Activated T-cell treated with anti-CD3 and anti-CD28 coated beads, Interleukin-2, amount 50 U/mL, for 72 hours (primary cell): Measurements from ENCODE around the gene RFWD3. TPM values are rescaled to one million over a fixed set of nuclear protein-coding genes. Genes with fewer than 3 reads are reported as not detected.

Source experiments
- ATAC-seq, 2 donors: fragments of 150-1000 bp; cut with Tn5 transposase; replicated peaks in 1 of 2; 2 replicates each; pipeline ENCODE4 v1.10.0; 2021; ENCODE audit warnings: moderate library complexity in 2 of 2, mild to moderate bottlenecking in 1 of 2
- DNase-seq, 2 donors: peaks; one replicate each; pipeline ENCODE4 v3.0.0; 2021 to 2022; ENCODE audit warnings: mixed read lengths in 1 of 2
- H3K27ac Mint-ChIP-seq: one replicate; pipeline ENCODE4 v1.8.0; 2022; ENCODE audit warnings: mild to moderate bottlenecking, moderate library complexity, mixed read lengths
- H3K27me3 Mint-ChIP-seq: one replicate; pipeline ENCODE4 v1.8.0; 2022; ENCODE audit warnings: low read depth, mixed read lengths
- H3K36me3 Mint-ChIP-seq, 2 donors: one replicate each; pipeline ENCODE4 v1.8.0; 2022; ENCODE audit warnings: mixed read lengths in 2 of 2, mild to moderate bottlenecking in 1 of 2; ENCODE audit not compliant: insufficient read depth in 2 of 2
- H3K4me1 Mint-ChIP-seq: one replicate; pipeline ENCODE4 v1.8.0; 2022; ENCODE audit warnings: low read depth, mixed read lengths
- H3K4me3 Mint-ChIP-seq, 2 donors: one replicate each; pipeline ENCODE4 v1.8.0; 2022; ENCODE audit warnings: mild to moderate bottlenecking in 2 of 2, mixed read lengths in 2 of 2, moderate library complexity in 2 of 2
- H3K9me3 Mint-ChIP-seq, 2 donors: one replicate each; pipeline ENCODE4 v1.8.0; 2022; ENCODE audit warnings: mixed read lengths in 2 of 2
- total RNA-seq, 2 donors: library from RNA; stranded (reverse); gene quantifications; one replicate each; pipeline ENCODE4 v1.2.3, GENCODE V29; 2022

The RFWD3 gene
- total RNA-seq, 2 donors from 2014 or later, result 114 TPM

GRCh38 chr16:74578838-74579237 lies 87.8 kb downstream of the RFWD3 start:
- Mint-ChIP-seq H3K27ac (no peak overlapping the region), H3K4me1 (peaks cover 81% of the 10 kb centered on the region), H3K27me3 (no peaks in the 10 kb centered on the region), H3K9me3 (no peaks in the 10 kb centered on the region), H3K4me3 (peak overlapping the region; percentile 14 to 24), H3K36me3 (peaks cover 2% of the 10 kb centered on the region in 2 donors)
- DNase-seq (no peak), ATAC-seq (no peak)

- peak overlapping the region; percentile 62 for H3K27ac Mint-ChIP-seq
- H3K4me3 Mint-ChIP-seq, result peak overlapping the region; percentile 44 to 53
- H3K4me1 Mint-ChIP-seq, result peaks cover 83% of the 10 kb centered on the region
Measured at GRCh38 chr16:74578433-74578832, 88.2 kb downstream of the RFWD3 start.

GRCh38 chr16:74577882-74578366 lies 88.8 kb downstream of the RFWD3 start:
- ATAC-seq (peak; percentile 83 to 84), DNase-seq (no peak)
- Mint-ChIP-seq H3K36me3 (peaks cover 2% of the 10 kb centered on the region in 2 donors), H3K4me1 (peaks cover 82% of the 10 kb centered on the region), H3K27ac (peak overlapping the region; percentile 62), H3K27me3 (no peaks in the 10 kb centered on the region), H3K4me3 (peak overlapping the region; percentile 44 to 53), H3K9me3 (no peaks in the 10 kb centered on the region)

More at GRCh38 chr16:74578433-74578832, 88.2 kb downstream of the RFWD3 start:
- ATAC-seq (peak in 1 of 2 donors; percentile 28), DNase-seq (no peak)
- Mint-ChIP-seq H3K36me3 (peaks cover 2% of the 10 kb centered on the region in 2 donors), H3K9me3 (no peaks in the 10 kb centered on the region), H3K27me3 (no peaks in the 10 kb centered on the region)

GRCh38 chr16:74575807-74576643 lies 90.7 kb downstream of the RFWD3 start:
- Mint-ChIP-seq H3K27me3 (no peaks in the 10 kb centered on the region), H3K4me3 (no peak overlapping the region), H3K36me3 (peaks cover 0 to 2% of the 10 kb centered on the region in 2 donors), H3K4me1 (peaks cover 87% of the 10 kb centered on the region), H3K27ac (no peak overlapping the region), H3K9me3 (no peaks in the 10 kb centered on the region)
- ATAC-seq, result no peak
- no peak for DNase-seq

GRCh38 chr16:74575175-74575806 lies 91.4 kb downstream of the RFWD3 start:
- no peak for DNase-seq
- no peak overlapping the region for H3K4me3 Mint-ChIP-seq
- no peak overlapping the region for H3K27ac Mint-ChIP-seq
- H3K36me3 Mint-ChIP-seq, result peaks cover 0 to 2% of the 10 kb centered on the region in 2 donors
- ATAC-seq, result no peak
- no peaks in the 10 kb centered on the region for H3K9me3 Mint-ChIP-seq
- peaks cover 87% of the 10 kb centered on the region for H3K4me1 Mint-ChIP-seq
- no peaks in the 10 kb centered on the region for H3K27me3 Mint-ChIP-seq

GRCh38 chr16:74574146-74574545 lies 92.5 kb downstream of the RFWD3 start:
- H3K27me3 Mint-ChIP-seq, result no peaks in the 10 kb centered on the region
- no peak for ATAC-seq
- H3K4me1 Mint-ChIP-seq, result peaks cover 84% of the 10 kb centered on the region
- H3K36me3 Mint-ChIP-seq, result peaks cover 0 to 2% of the 10 kb centered on the region in 2 donors
- H3K9me3 Mint-ChIP-seq, result no peaks in the 10 kb centered on the region
- DNase-seq, result no peak
- no peak overlapping the region for H3K4me3 Mint-ChIP-seq
- H3K27ac Mint-ChIP-seq, result peak overlapping the region; percentile 54

- no peak for DNase-seq
- Mint-ChIP-seq H3K27ac (peak overlapping the region; percentile 11), H3K9me3 (no peaks in the 10 kb centered on the region), H3K36me3 (peaks cover 0 to 2% of the 10 kb centered on the region in 2 donors), H3K4me1 (peaks cover 84% of the 10 kb centered on the region), H3K4me3 (no peak overlapping the region), H3K27me3 (no peaks in the 10 kb centered on the region)
- ATAC-seq, result no peak
Measured at GRCh38 chr16:74573622-74574021, 93.1 kb downstream of the RFWD3 start.

Other genes with a start within 250 kb of the RFWD3 start
- gene CLEC18B, start 245.4 kb downstream of the RFWD3 start, total RNA-seq, result 1 to 10 TPM; 2.1 to 2.4 TPM
- gene GLG1, start 59.8 kb downstream of the RFWD3 start, total RNA-seq, result 10 to 100 TPM; 67.4 to 72.3 TPM
- 10 to 100 TPM; 16.9 to 23.2 TPM for gene MLKL, start 34.0 kb upstream of the RFWD3 start, total RNA-seq
- gene FA2H, start 107.9 kb upstream of the RFWD3 start, total RNA-seq, result not detected